ENCODE results near the gene IMPDH2.

IMPDH2 gene

DNA sequence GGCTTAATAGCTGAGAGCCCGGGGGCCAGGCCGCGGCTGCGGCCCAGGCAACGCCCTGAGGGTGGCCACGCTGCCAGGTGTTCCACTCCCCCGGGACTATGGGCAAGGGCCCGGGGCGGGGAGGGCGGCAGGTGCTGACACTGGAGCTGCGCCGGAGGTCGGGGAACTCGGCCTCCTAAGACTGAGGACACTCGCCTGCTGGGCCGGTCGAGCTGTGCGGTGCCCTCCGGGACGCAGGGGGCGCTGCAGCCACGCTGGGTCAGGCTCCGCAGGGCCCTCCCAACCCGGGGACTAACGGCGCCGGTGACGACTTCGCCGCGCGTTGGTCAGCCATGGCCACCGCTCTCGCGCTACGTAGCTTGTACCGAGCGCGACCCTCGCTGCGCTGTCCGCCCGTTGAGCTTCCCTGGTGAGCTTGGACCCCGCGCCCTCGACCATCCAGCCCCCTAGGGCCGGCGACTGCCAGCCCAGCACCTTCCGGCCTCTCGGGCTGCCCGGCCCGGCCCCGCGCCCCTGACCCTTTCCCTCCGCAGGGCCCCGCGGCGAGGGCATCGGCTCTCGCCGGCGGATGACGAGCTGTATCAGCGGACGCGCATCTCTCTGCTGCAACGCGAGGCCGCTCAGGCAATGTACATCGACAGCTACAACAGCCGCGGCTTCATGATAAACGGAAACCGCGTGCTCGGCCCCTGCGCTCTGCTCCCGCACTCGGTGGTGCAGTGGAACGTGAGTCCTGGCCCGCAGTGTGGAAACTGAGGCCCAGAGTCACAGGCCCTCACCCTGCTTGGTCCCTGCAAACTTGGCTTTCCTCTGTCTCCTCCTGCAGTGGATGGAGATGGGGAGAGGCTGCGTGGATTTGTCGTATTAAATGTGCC is 7.1 kb downstream of the IMPDH2 start, which contains the start of gene NDUFAF3:
NDUFAF3 (plus strand) TSS at position 309 of the 875 bp plus-strand sequence; CDS start at position 333, 24 bp downstream.
- Histone ChIP-seq H3K27me3 (ENCODE audit: control insufficient read depth in 1 of 2, insufficient read depth in 2 of 2, low read length in 2 of 2) (no peaks in the 10 kb centered on the region), H3K4me3 (ENCODE audit: low read length in 2 of 2) (peak within 1 kb of the TSS; percentile 71 to 95), H3K36me3 (ENCODE audit: control insufficient read depth in 2 of 2, insufficient read depth in 2 of 2, low read length in 2 of 2) (peaks cover 27 to 33% of the 10 kb centered on the region in 2 donors), H3K9me3 (ENCODE audit: control insufficient read depth in 2 of 2, low read length in 2 of 2) (no peaks in the 10 kb centered on the region), H3K27ac (ENCODE audit: low read length) (peak within 1 kb of the TSS; percentile 98), H3K4me1 (ENCODE audit: control insufficient read depth, insufficient read depth, low read length) (peaks cover 46% of the 10 kb centered on the region), H3K9ac (ENCODE audit: low read length in 2 of 2) (peak within 1 kb of the TSS; percentile 76 to 95)

DNA sequence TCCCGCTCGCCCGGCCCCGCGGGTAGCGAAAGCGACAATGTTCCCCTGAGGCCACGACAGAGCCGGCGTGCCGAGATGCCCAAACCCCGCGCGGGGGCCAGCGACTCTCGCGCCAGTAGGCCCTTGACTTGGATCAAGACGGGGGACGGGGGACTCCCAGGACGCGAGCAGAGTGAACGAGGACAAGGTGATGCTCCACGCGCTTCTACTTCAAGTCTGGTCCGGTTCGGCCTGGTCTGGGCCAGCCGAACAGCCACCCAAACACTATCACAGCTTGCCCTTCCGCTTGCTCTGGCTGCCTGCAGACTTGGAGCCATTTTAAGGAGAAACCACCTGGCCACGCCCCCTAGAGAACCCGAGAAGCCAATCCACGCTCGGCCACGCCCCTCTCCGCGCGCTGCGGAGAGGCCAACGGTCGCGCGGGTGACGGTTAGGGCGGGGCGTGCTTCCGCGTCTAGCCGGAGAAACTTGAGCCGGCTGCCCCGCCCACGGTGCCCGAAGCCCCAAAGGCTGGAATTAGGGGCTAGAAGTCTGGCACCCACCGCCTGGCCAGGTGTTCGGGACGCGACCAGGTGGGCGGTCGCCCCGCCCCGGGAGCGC is 7.9 kb downstream of the IMPDH2 start:
- H3K9me3 ChIP-seq (ENCODE audit: control insufficient read depth in 2 of 2, low read length in 2 of 2): no peaks in the 10 kb centered on the region
- H3K4me3 ChIP-seq (ENCODE audit: low read length in 2 of 2): peak overlapping the region; percentile 71 to 95
- H3K9ac ChIP-seq (ENCODE audit: low read length in 2 of 2): peak overlapping the region; percentile 76 to 95
- H3K27me3 ChIP-seq (ENCODE audit: control insufficient read depth in 1 of 2, insufficient read depth in 2 of 2, low read length in 2 of 2): no peaks in the 10 kb centered on the region
- peaks cover 51% of the 10 kb centered on the region for H3K4me1 ChIP-seq (ENCODE audit: control insufficient read depth, insufficient read depth, low read length)
- peaks cover 29% of the 10 kb centered on the region in 2 donors for H3K36me3 ChIP-seq (ENCODE audit: control insufficient read depth in 2 of 2, insufficient read depth in 2 of 2, low read length in 2 of 2)
- peak overlapping the region; percentile 98 for H3K27ac ChIP-seq (ENCODE audit: low read length)

DNA sequence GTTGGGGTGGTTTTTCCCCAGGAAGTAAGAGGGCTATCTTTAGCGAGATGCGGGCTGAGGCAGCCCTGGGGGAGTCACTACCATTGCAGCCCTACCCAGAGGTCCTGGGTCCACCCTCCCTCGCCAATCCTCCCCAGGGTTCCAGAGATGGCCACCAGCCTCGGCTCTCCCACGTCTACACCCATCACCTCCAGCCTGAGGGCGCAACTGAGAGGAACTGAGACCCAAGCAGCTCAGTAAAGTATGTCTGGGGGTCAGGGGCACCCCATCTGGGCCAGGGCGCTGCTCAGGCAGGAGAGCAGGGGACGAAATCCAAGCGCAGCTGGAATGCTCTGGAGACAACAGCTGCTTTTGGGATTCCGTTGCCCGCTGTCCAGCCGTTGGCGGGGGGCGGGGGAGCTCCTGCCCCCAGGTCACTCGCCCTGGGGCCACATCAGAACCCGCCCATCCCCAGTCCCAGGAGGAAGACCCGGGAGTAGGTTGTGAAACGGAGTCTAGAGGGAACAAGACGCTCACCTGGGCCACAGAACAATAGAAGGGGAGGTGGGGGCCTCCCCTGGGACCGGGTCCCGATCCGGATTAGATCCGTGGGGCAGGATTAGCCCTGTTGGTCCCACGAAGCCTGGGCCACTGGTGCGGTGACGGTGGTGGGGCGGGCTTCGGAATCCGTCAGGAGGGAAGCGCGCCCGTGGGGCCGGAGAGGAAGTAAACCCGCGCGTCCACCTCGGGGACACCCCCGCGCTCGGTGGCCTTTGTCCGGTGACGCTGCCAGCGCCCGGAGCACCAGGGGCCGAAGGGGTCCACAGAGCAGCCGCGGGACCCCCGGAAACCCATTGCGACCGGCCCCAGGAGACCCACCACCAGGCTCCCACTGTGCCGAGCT is 8.6 kb downstream of the IMPDH2 start:
- Histone ChIP-seq H3K9ac (ENCODE audit: low read length in 2 of 2) (peak overlapping the region; percentile 76 to 89), H3K36me3 (ENCODE audit: control insufficient read depth in 2 of 2, insufficient read depth in 2 of 2, low read length in 2 of 2) (peaks cover 29 to 32% of the 10 kb centered on the region in 2 donors), H3K4me1 (ENCODE audit: control insufficient read depth, insufficient read depth, low read length) (peaks cover 51% of the 10 kb centered on the region)

DNA sequence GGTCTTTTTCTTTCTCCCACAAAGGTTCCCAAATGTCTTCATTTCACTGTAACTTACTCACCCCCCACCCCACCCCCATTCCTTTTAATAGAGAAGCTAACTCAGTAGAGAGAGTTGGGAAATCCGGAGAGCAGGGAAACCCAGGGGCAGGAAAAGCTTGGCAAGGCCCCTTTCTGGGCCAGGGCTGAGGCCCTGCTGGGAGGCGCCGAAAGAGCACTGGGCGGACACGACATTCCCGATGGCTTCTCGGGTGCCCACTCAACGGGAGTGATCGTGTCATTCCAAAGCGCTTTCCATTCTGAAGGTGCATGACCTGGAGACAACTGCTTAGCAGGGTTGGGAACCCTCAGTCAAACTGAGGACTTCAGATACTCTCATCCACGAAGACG is 9.3 kb downstream of the IMPDH2 start:
- no peaks in the 10 kb centered on the region for H3K27me3 ChIP-seq (ENCODE audit: control insufficient read depth in 1 of 2, insufficient read depth in 2 of 2, low read length in 2 of 2)
- peak overlapping the region; percentile 71 to 95 for H3K4me3 ChIP-seq (ENCODE audit: low read length in 2 of 2)
- peak overlapping the region; percentile 98 for H3K27ac ChIP-seq (ENCODE audit: low read length)

More for the DNA sequence above, 8.6 kb downstream of the IMPDH2 start:
- Histone ChIP-seq H3K27ac (ENCODE audit: low read length) (peak overlapping the region; percentile 98), H3K9me3 (ENCODE audit: control insufficient read depth in 2 of 2, low read length in 2 of 2) (no peaks in the 10 kb centered on the region), H3K4me3 (ENCODE audit: low read length in 2 of 2) (peak overlapping the region; percentile 71 to 95), H3K27me3 (ENCODE audit: control insufficient read depth in 1 of 2, insufficient read depth in 2 of 2, low read length in 2 of 2) (no peaks in the 10 kb centered on the region)

DNA sequence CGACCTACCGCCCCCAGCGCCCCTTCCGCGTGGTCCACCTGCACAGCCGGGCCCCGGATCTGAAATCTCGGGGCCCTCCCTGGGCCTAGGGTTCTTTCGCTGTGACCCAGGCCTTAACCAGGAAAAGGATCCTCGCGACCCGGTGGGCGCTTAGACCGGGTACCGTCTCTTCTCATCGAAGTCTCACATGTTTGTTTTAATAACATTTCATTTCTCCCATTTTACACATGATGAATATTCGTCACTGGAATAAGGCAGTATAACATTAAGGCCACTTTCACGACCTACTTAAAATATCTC is 10.5 kb downstream of the IMPDH2 start:
- Histone ChIP-seq H3K4me1 (ENCODE audit: control insufficient read depth, insufficient read depth, low read length) (peaks cover 51% of the 10 kb centered on the region), H3K4me3 (ENCODE audit: low read length in 2 of 2) (peak overlapping the region; percentile 82 to 88), H3K36me3 (ENCODE audit: control insufficient read depth in 2 of 2, insufficient read depth in 2 of 2, low read length in 2 of 2) (peaks cover 24 to 31% of the 10 kb centered on the region in 2 donors), H3K27ac (ENCODE audit: low read length) (peak overlapping the region; percentile 49), H3K9ac (ENCODE audit: low read length in 2 of 2) (peak overlapping the region; percentile 73 to 74), H3K9me3 (ENCODE audit: control insufficient read depth in 2 of 2, low read length in 2 of 2) (no peaks in the 10 kb centered on the region), H3K27me3 (ENCODE audit: control insufficient read depth in 1 of 2, insufficient read depth in 2 of 2, low read length in 2 of 2) (no peaks in the 10 kb centered on the region)

More for the DNA sequence above, 9.3 kb downstream of the IMPDH2 start:
- Histone ChIP-seq H3K9ac (ENCODE audit: low read length in 2 of 2) (peak overlapping the region in 1 of 2 donors; percentile 89), H3K9me3 (ENCODE audit: control insufficient read depth in 2 of 2, low read length in 2 of 2) (no peaks in the 10 kb centered on the region), H3K4me1 (ENCODE audit: control insufficient read depth, insufficient read depth, low read length) (peaks cover 51% of the 10 kb centered on the region), H3K36me3 (ENCODE audit: control insufficient read depth in 2 of 2, insufficient read depth in 2 of 2, low read length in 2 of 2) (peaks cover 28 to 32% of the 10 kb centered on the region in 2 donors)

DNA sequence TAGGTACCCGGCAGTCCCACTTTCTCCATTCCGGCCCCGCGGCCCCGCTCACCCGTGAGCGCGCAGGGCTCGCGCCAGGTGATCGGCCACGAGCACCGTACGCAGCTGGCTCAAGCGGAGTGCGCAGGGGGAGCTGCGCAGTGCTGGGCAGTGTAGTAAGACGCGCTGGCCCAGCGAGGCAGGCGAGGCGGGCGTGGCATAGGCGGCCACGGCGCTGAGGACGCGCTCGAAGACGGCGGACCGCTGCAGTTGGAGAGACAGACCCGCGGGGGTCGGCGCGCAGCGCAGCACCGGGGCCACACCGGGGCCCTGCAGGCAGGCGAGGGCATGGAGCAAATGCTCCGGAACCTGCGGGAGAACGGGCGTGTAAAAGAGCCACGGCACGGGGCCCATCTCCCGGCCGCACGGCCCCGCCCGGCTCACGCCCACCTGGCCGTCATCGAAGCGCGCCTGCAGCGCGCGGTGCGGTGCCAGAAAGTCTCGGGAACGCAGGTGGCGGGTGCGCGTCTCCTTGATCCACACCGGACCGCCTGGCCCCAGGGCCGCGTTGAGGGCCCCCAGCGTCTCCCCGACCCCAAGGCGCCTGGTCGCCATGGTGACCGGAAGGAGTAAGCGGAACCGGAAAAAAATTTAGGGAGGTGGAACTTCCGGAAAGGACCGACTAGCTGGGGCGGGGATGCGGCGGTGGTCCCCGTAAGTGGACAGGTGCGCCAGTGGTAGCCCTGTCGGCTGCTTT is 11.1 kb downstream of the IMPDH2 start, which contains the start of gene DALRD3:
DALRD3 (minus strand) TSS at position 610 of the 736 bp plus-strand sequence; CDS start at position 594, 16 bp downstream.
- H3K9me3 ChIP-seq (ENCODE audit: control insufficient read depth in 2 of 2, low read length in 2 of 2): no peaks in the 10 kb centered on the region
- H3K36me3 ChIP-seq (ENCODE audit: control insufficient read depth in 2 of 2, insufficient read depth in 2 of 2, low read length in 2 of 2): peaks cover 28 to 31% of the 10 kb centered on the region in 2 donors
- H3K4me3 ChIP-seq (ENCODE audit: low read length in 2 of 2): peak within 1 kb of the TSS; percentile 82 to 88
- peak within 1 kb of the TSS; percentile 73 to 74 for H3K9ac ChIP-seq (ENCODE audit: low read length in 2 of 2)
- H3K27ac ChIP-seq (ENCODE audit: low read length): peak within 1 kb of the TSS; percentile 49
- H3K4me1 ChIP-seq (ENCODE audit: control insufficient read depth, insufficient read depth, low read length): peaks cover 48% of the 10 kb centered on the region
- H3K27me3 ChIP-seq (ENCODE audit: control insufficient read depth in 1 of 2, insufficient read depth in 2 of 2, low read length in 2 of 2): no peaks in the 10 kb centered on the region

DNA sequence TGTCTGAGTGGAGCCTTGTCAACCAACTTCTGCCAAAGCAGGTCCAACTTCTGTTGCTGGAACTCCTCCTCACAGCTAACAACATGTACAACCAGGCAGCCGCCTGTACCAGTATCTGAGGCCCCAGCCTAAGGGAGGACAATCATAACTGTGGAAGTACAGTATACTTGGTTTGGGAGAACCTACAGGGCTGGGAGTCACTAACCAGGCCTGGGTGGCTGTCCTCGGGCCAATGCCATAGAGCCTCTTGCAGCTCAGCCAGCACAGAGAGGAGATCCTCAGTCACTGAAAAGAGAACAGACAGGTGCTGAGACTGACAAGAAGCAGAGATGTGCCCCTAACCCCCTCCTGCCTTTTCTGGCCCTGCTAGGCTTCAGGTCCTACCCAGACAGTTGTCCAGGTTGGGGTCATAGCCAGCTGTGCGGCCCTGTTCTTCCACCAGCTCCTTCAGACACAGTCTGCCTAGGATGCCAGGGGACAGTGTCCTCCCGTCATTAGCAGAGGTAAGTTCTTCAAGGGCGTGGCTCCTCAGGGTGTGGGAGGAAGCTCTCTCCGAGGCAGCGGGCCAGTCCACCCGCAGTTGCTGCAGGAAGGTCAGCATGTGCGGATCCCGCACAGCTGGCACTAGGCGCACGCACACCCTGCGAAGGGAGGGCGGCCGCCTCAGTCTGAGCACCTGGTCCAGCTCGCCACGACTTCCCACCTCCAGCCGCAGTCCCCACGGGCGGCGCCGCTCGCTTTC is 11.8 kb downstream of the IMPDH2 start:
- peak overlapping the region; percentile 82 to 88 for H3K4me3 ChIP-seq (ENCODE audit: low read length in 2 of 2)
- H3K4me1 ChIP-seq (ENCODE audit: control insufficient read depth, insufficient read depth, low read length): peaks cover 48% of the 10 kb centered on the region
- peaks cover 31 to 36% of the 10 kb centered on the region in 2 donors for H3K36me3 ChIP-seq (ENCODE audit: control insufficient read depth in 2 of 2, insufficient read depth in 2 of 2, low read length in 2 of 2)
- no peaks in the 10 kb centered on the region for H3K27me3 ChIP-seq (ENCODE audit: control insufficient read depth in 1 of 2, insufficient read depth in 2 of 2, low read length in 2 of 2)
- peak overlapping the region; percentile 49 for H3K27ac ChIP-seq (ENCODE audit: low read length)
- H3K9ac ChIP-seq (ENCODE audit: low read length in 2 of 2): peak overlapping the region; percentile 73 to 74
- H3K9me3 ChIP-seq (ENCODE audit: control insufficient read depth in 2 of 2, low read length in 2 of 2): no peaks in the 10 kb centered on the region

DNA sequence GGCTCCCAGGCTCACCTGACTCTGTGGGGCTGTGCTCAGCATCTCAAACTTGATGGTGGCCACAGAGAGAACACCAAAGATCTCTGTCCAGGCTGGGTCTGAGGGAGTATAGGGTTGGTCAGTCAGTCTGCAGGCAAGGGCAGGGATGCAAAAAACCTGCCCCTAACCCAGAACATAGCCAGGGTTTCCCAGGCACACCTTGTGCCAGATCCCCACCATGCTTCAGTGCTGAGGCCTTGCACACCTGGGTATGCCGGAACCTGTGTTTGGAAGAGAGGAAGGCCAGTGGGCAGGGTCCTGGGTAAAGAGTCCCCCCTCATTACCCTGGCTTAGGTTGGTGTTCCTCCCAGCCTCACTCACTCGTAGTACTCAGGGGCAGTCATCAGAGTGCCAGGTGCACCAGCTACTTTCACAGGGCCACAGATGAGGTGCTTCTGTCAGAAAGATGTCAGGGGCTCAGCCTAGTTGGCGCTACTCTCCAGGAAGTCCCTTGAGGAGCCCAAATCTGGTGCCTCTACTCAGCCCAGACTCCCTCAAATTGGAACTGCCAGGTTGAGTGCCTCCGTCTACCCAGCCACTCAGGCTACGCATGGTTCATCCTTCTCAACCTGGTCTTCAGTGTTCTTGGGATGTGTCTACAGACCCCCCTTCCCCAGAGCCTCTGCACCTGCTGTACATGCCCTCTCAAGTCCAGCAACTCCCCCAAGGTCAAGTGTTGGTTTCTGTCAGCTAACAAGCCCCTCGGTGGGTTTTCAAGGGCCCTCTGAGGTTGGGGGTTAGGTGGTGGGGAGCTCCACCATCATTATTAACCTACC is 12.6 kb downstream of the IMPDH2 start:
- Histone ChIP-seq H3K4me3 (ENCODE audit: low read length in 2 of 2) (no peak overlapping the region), H3K27ac (ENCODE audit: low read length) (peak overlapping the region; percentile 11), H3K9ac (ENCODE audit: low read length in 2 of 2) (no peak overlapping the region), H3K4me1 (ENCODE audit: control insufficient read depth, insufficient read depth, low read length) (peaks cover 50% of the 10 kb centered on the region), H3K27me3 (ENCODE audit: control insufficient read depth in 1 of 2, insufficient read depth in 2 of 2, low read length in 2 of 2) (no peaks in the 10 kb centered on the region), H3K36me3 (ENCODE audit: control insufficient read depth in 2 of 2, insufficient read depth in 2 of 2, low read length in 2 of 2) (peaks cover 37 to 40% of the 10 kb centered on the region in 2 donors), H3K9me3 (ENCODE audit: control insufficient read depth in 2 of 2, low read length in 2 of 2) (no peaks in the 10 kb centered on the region)

DNA sequence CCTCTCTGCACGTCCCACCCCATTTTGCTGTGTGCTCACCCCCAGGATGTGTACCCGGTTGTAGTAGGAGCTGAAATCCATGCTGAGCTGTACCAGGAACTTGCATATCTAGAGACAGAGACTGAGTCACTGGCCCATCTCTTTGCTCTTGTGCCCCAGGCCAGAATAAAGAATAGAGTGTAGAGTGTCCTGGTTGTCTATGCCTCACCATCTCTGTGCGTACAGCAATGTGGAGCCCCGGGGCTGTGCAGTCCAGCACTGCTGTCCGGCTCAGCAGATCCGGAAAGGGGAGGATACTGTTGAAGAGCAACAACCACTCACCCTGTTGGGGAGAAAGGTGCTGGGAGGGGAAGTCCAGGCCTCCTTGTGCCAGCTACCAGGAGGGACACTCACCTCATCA is 13.4 kb downstream of the IMPDH2 start:
- Histone ChIP-seq H3K4me1 (ENCODE audit: control insufficient read depth, insufficient read depth, low read length) (peaks cover 45% of the 10 kb centered on the region), H3K9me3 (ENCODE audit: control insufficient read depth in 2 of 2, low read length in 2 of 2) (no peaks in the 10 kb centered on the region), H3K27me3 (ENCODE audit: control insufficient read depth in 1 of 2, insufficient read depth in 2 of 2, low read length in 2 of 2) (no peaks in the 10 kb centered on the region), H3K4me3 (ENCODE audit: low read length in 2 of 2) (no peak overlapping the region), H3K27ac (ENCODE audit: low read length) (no peak overlapping the region), H3K36me3 (ENCODE audit: control insufficient read depth in 2 of 2, insufficient read depth in 2 of 2, low read length in 2 of 2) (peaks cover 37 to 40% of the 10 kb centered on the region in 2 donors), H3K9ac (ENCODE audit: low read length in 2 of 2) (no peak overlapping the region)
